SK-N-MC (cell line): ENCODE measurements around the gene BTBD16.

Experiments
- EZH2 ChIP-seq: fragments of 200-600 bp; sonication (generic); IDR thresholded peaks from one replicate; pipeline ENCODE4 v1.6.1; 2017; ENCODE audit warnings: antibody characterized with exemption
- POLR2AphosphoS5 ChIP-seq: IDR thresholded peaks from 2 replicates; pipeline ENCODE4 v1.6.1; 2012; ENCODE audit warnings: mild to moderate bottlenecking, low read depth, low read length, borderline replicate concordance

DNA sequence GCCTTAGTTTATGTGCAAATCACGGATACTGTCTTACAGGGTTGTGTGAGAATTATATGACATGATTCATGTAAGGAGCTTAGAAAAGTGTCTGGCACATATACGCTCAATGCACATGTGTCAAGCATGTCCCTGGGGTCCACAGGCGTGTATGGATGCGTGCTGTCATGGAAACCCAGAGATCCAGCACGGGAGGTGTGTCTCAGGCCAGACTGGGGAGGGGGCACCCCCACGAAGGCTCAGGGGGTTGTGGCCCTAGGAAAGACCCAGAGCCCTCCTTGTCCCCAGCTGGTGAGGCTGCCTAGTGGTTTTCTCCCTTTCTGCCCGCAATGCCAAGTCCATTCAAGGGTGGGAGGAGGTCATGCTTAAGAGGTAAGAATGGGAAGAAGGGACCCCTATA, 9.1 kb downstream of the BTBD16 start:
- no peak for TF ChIP-seq POLR2AphosphoS5
- no peak for TF ChIP-seq EZH2
